Trophoblast cell (in vitro differentiated cells and primary cell): Measurements from ENCODE around the gene CPA5.
A peak's percentile ranks its signal among the peaks of the same experiment; 100 is the strongest.

ENCODE experiments used
- DNase-seq, 2 donors: peaks; one replicate each; pipeline ENCODE4 v3.0.0-alpha.2; 2016
- H2AFZ ChIP-seq: 2 replicates; pipeline ENCODE4 v1.6.1; 2013; ENCODE audit warnings: low read length, moderate library complexity, mild to moderate bottlenecking; ENCODE audit not compliant: insufficient read depth, poor library complexity
- H2AK5ac ChIP-seq: 2 replicates; pipeline ENCODE4 v1.6.1; 2013; ENCODE audit warnings: mild to moderate bottlenecking, low read length
- H2BK120ac ChIP-seq: 2 replicates; pipeline ENCODE4 v1.6.1; 2013; ENCODE audit warnings: low read length, mild to moderate bottlenecking, moderate library complexity; ENCODE audit not compliant: insufficient read depth, poor library complexity
- H2BK12ac ChIP-seq: 2 replicates; pipeline ENCODE4 v1.6.1; 2013; ENCODE audit warnings: mild to moderate bottlenecking, low read length, moderate library complexity
- H2BK5ac ChIP-seq: 2 replicates; pipeline ENCODE4 v1.6.1; 2013; ENCODE audit warnings: low read length, low read depth, moderate library complexity, mild to moderate bottlenecking; ENCODE audit not compliant: poor library complexity
- H3K14ac ChIP-seq: 2 replicates; pipeline ENCODE4 v1.6.1; 2013; ENCODE audit warnings: mild to moderate bottlenecking, low read length
- H3K18ac ChIP-seq: 2 replicates; pipeline ENCODE4 v1.6.1; 2013; ENCODE audit warnings: mild to moderate bottlenecking, low read length
- H3K23ac ChIP-seq: 2 replicates; pipeline ENCODE4 v1.6.1; 2013; ENCODE audit warnings: low read length
- H3K27ac ChIP-seq: 2 replicates; pipeline ENCODE4 v1.5.1; 2013; ENCODE audit warnings: low read depth, mild to moderate bottlenecking, inconsistent platforms, low read length, moderate library complexity
- H3K27me3 ChIP-seq: 2 replicates; pipeline ENCODE4 v1.6.1; 2013; ENCODE audit warnings: inconsistent platforms, mild to moderate bottlenecking, low read length, moderate library complexity; ENCODE audit not compliant: insufficient read depth
- H3K36me3 ChIP-seq, 2 experiments: 1 replicate in 1 of 2; 2 replicates in 1 of 2; pipeline ENCODE4 v1.6.1; 2013; ENCODE audit warnings: low read length in 2 of 2, mild to moderate bottlenecking in 2 of 2, moderate library complexity in 1 of 2; ENCODE audit not compliant: insufficient read depth in 2 of 2, control insufficient read depth in 1 of 2
- H3K4ac ChIP-seq: 2 replicates; pipeline ENCODE4 v1.6.1; 2013; ENCODE audit warnings: low read depth, mild to moderate bottlenecking, low read length, moderate library complexity
- H3K4me1 ChIP-seq, 2 experiments: 1 replicate in 1 of 2; 2 replicates in 1 of 2; pipeline ENCODE4 v1.6.1; 2013; ENCODE audit warnings: low read length in 2 of 2, mild to moderate bottlenecking in 2 of 2, moderate library complexity in 1 of 2; ENCODE audit not compliant: insufficient read depth in 2 of 2, control insufficient read depth in 1 of 2
- H3K4me2 ChIP-seq: 2 replicates; pipeline ENCODE4 v1.6.1; 2013; ENCODE audit warnings: inconsistent platforms, mild to moderate bottlenecking, low read length, moderate library complexity
- H3K4me3 ChIP-seq: 2 replicates; pipeline ENCODE4 v1.5.1; 2013; ENCODE audit warnings: mild to moderate bottlenecking, low read depth, low read length, inconsistent platforms
- H3K79me1 ChIP-seq: one replicate; pipeline ENCODE4 v1.6.1; 2013; ENCODE audit warnings: low read length
- H3K79me2 ChIP-seq: 2 replicates; pipeline ENCODE4 v1.6.1; 2013; ENCODE audit warnings: low read length, mild to moderate bottlenecking; ENCODE audit not compliant: control insufficient read depth, insufficient read depth, poor library complexity
- H3K9ac ChIP-seq: 2 replicates; pipeline ENCODE4 v1.6.1; 2013; ENCODE audit warnings: mild to moderate bottlenecking, low read length
- H3K9me3 ChIP-seq: 2 replicates; pipeline ENCODE4 v1.6.1; 2013; ENCODE audit warnings: low read depth, mild to moderate bottlenecking, control low read depth, inconsistent platforms, low read length; ENCODE audit not compliant: insufficient read depth
- H4K12ac ChIP-seq: 2 replicates; pipeline ENCODE4 v1.6.1; 2013; ENCODE audit warnings: low read depth, mild to moderate bottlenecking, low read length, moderate library complexity
- H4K8ac ChIP-seq: 2 replicates; pipeline ENCODE4 v1.6.1; 2013; ENCODE audit warnings: low read depth, mild to moderate bottlenecking, low read length, moderate library complexity
- H4K91ac ChIP-seq: one replicate; pipeline ENCODE4 v1.6.1; 2013; ENCODE audit warnings: low read depth, mild to moderate bottlenecking, low read length, moderate library complexity
- WGBS: extraction: QIAGEN DNeasy Blood & Tissue Kit; methylation state at CpG from one replicate; pipeline ENCODE4 v1.1.7; 2013; ENCODE audit warnings: missing lambda C conversion rate; ENCODE audit not compliant: insufficient read length, insufficient coverage; ENCODE audit errors: extremely low coverage; 5-methylcytosine and 5-hydroxymethylcytosine counted together

The CPA5 gene

DNA sequence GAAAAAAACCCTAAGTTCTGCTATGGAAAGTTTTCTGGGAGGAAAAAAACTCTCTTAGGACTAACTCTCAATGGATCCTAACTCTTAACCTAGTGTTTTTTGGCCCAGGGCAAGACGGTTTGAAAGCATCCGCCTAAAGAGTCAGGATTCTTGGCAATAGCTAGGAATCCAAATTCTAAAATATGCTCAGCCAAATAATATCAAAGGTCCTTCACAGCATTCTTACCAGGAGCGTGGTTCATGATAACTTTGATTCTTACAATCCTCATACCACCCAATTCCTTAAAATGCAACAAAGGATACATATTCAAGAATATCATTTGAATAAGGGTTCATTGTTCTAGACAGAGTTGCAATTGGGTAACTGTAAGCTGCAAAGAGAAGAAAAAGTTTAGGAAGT lies 57.0 kb downstream of the CPA5 start:
- H3K9me3 ChIP-seq: no peaks in the 10 kb centered on the region
- no peak overlapping the region for H2BK12ac ChIP-seq
- no peak overlapping the region for H3K18ac ChIP-seq
- no peak overlapping the region for H3K23ac ChIP-seq
- H3K14ac ChIP-seq: no peak overlapping the region
- H3K27ac ChIP-seq: no peak overlapping the region
- no peak overlapping the region for H2BK5ac ChIP-seq
- H4K91ac ChIP-seq: no peak overlapping the region
- H3K4me3 ChIP-seq: no peak overlapping the region
- peak in 1 of 2 donors; percentile 21 for DNase-seq
- no peak overlapping the region for H2AFZ ChIP-seq
- H3K36me3 ChIP-seq: peaks cover 2 to 3% of the 10 kb centered on the region in 2 experiments
- H3K9ac ChIP-seq: no peak overlapping the region
- no peak overlapping the region for H3K4me2 ChIP-seq
- H2BK120ac ChIP-seq: no peak overlapping the region
- H4K8ac ChIP-seq: no peak overlapping the region
- no peak overlapping the region for H3K4ac ChIP-seq
- peaks cover 6% of the 10 kb centered on the region in 2 experiments for H3K4me1 ChIP-seq
- H3K79me1 ChIP-seq: peaks cover 22% of the 10 kb centered on the region
- no CpG with 5 or more reads among the region's 3 CpGs for WGBS
- H3K27me3 ChIP-seq: no peaks in the 10 kb centered on the region
- no peak overlapping the region for H2AK5ac ChIP-seq
- H4K12ac ChIP-seq: no peak overlapping the region
- no peaks in the 10 kb centered on the region for H3K79me2 ChIP-seq

DNA sequence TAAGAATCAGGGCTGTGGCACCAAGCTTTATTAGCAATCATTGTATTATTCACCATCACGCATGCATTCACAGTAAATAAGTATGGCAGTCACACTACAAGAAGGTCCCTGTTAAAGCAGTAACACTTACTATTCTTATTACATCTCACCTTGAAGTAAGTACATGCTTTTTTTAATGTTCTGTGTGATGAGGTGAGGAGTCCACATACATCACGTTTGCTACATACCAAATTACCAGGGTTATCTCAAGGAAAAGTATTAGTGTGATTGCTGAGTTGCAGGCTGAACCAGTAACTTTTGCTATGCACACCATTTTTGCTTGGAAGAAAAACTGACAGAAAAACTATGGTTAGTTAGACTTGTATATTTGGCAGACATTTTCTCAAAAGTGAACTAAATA lies 60.4 kb downstream of the CPA5 start:
- no peak for DNase-seq
- H4K12ac ChIP-seq: no peak overlapping the region
- H3K14ac ChIP-seq: no peak overlapping the region
- H3K27ac ChIP-seq: no peak overlapping the region
- no peak overlapping the region for H4K91ac ChIP-seq
- no peak overlapping the region for H2BK5ac ChIP-seq
- no peaks in the 10 kb centered on the region for H3K9me3 ChIP-seq
- no CpG with 5 or more reads among the region's 2 CpGs for WGBS
- H3K23ac ChIP-seq: no peak overlapping the region
- no peak overlapping the region for H3K4me2 ChIP-seq
- H3K27me3 ChIP-seq: no peaks in the 10 kb centered on the region
- H2BK120ac ChIP-seq: no peak overlapping the region
- H3K79me2 ChIP-seq: no peaks in the 10 kb centered on the region
- H3K9ac ChIP-seq: no peak overlapping the region
- peaks cover 0 to 3% of the 10 kb centered on the region in 2 experiments for H3K36me3 ChIP-seq
- H2AFZ ChIP-seq: no peak overlapping the region
- H2AK5ac ChIP-seq: no peak overlapping the region
- peaks cover 3 to 5% of the 10 kb centered on the region in 2 experiments for H3K4me1 ChIP-seq
- H3K4me3 ChIP-seq: no peak overlapping the region
- H2BK12ac ChIP-seq: no peak overlapping the region
- no peak overlapping the region for H3K18ac ChIP-seq
- peaks cover 15% of the 10 kb centered on the region for H3K79me1 ChIP-seq
- no peak overlapping the region for H4K8ac ChIP-seq
- H3K4ac ChIP-seq: no peak overlapping the region

DNA sequence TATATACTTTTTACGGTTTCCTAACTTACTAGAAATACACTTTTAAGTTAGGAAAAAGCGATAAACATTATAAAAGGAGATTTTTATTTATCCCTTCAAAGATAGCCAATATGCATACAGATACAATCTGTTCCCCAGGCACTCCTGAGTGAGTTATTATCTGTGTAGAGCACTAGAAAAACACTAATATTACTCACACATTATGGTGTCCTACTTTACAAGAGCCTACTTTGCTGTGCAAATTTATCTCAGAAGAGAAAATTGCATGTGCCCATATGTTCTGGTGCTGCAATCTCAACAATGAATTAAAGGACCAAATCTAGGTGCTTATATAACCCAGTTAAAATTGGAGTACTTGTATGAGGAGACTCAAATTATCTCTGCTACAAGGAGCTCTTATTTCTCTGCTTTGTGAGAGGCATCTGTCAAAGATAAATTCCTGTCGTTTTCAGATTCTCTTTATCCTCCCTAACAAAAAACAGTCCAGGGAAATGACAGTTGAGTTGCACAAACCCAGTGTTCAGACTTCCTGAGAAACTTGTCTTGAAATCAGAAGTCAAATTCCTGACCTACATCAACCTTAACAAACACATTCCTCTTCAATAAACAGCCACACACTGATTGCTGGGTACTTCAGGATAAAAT lies 64.6 kb downstream of the CPA5 start:
- Histone ChIP-seq H4K91ac (no peak overlapping the region), H3K27ac (peak overlapping the region; percentile 95), H3K4me1 (peaks cover 7 to 9% of the 10 kb centered on the region in 2 experiments), H3K4me3 (no peak overlapping the region), H3K79me2 (peaks cover 2% of the 10 kb centered on the region), H2BK12ac (no peak overlapping the region), H2BK120ac (no peak overlapping the region), H2AK5ac (no peak overlapping the region), H4K12ac (no peak overlapping the region), H3K79me1 (peaks cover 17% of the 10 kb centered on the region), H2AFZ (no peak overlapping the region), H4K8ac (no peak overlapping the region), H3K36me3 (no peaks in the 10 kb centered on the region), H2BK5ac (no peak overlapping the region), H3K23ac (no peak overlapping the region), H3K9ac (no peak overlapping the region), H3K4ac (no peak overlapping the region), H3K27me3 (no peaks in the 10 kb centered on the region), H3K9me3 (no peaks in the 10 kb centered on the region), H3K14ac (no peak overlapping the region), H3K4me2 (peak overlapping the region; percentile 9), H3K18ac (no peak overlapping the region)
- peak in 1 of 2 donors; percentile 65 for DNase-seq
- no CpG with 5 or more reads among the region's 3 CpGs for WGBS

DNA sequence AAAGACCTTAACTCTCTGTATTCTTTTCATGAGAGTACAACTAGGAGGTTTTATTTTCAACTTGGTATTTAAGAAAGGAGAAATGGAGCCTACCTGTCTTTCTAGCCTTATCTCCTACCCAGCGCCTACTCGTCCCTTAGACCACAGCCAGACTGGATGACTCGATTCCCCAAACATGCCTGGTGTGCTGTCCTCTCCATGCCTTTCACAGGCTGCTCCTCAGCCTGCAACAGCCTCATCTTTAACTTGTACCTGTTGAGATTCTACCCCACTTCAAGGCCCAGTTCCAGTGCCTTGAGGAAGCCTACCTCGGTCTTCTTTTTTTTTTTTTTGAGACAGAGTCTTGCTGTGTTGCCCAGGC lies 65.1 kb downstream of the CPA5 start:
- no peak overlapping the region for H3K4me2 ChIP-seq
- H3K27me3 ChIP-seq: no peaks in the 10 kb centered on the region
- no peaks in the 10 kb centered on the region for H3K36me3 ChIP-seq
- peak overlapping the region; percentile 86 for H2BK5ac ChIP-seq
- H3K9me3 ChIP-seq: no peaks in the 10 kb centered on the region
- peak; percentile 49 to 59 for DNase-seq
- H4K8ac ChIP-seq: peak overlapping the region; percentile 50
- peak overlapping the region; percentile 98 for H2BK120ac ChIP-seq
- H3K14ac ChIP-seq: peak overlapping the region; percentile 86
- H3K18ac ChIP-seq: peak overlapping the region; percentile 46
- H3K27ac ChIP-seq: peak overlapping the region; percentile 95
- H3K4ac ChIP-seq: no peak overlapping the region
- no peak overlapping the region for H3K4me3 ChIP-seq
- peaks cover 17% of the 10 kb centered on the region for H3K79me1 ChIP-seq
- peak overlapping the region; percentile 88 for H4K91ac ChIP-seq
- H4K12ac ChIP-seq: no peak overlapping the region
- H2BK12ac ChIP-seq: peak overlapping the region; percentile 55
- peaks cover 7 to 9% of the 10 kb centered on the region in 2 experiments for H3K4me1 ChIP-seq
- H2AK5ac ChIP-seq: peak overlapping the region; percentile 39
- H3K9ac ChIP-seq: no peak overlapping the region
- H3K23ac ChIP-seq: no peak overlapping the region
- H2AFZ ChIP-seq: no peak overlapping the region
- no CpG with 5 or more reads among the region's 4 CpGs for WGBS
- peaks cover 2% of the 10 kb centered on the region for H3K79me2 ChIP-seq
